ENCODE results near the gene KLF8. TPM values are rescaled to one million over a fixed set of nuclear protein-coding genes. Genes with fewer than 3 reads are reported as not detected.

The KLF8 gene
- total RNA-seq, 1 donor from 2014 or later = 17.8 TPM

DNA sequence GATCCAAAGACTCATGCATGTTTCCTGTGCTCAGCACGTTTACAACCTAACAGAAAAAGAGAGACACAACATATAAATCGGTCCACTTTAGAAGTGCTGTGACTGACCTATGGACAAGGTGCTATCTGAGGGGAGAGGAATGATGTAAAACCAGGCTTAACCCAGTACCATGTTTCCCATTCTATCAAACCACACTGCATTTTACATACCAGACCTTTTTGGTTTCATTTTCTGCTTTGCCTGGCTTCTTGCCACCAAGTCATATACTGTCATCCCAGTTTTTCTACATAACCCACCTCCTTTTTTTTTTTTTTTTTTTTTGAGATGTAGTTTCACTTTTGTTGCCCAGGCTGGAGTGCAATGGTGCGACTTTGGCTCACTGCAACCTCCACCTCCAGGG is 82.2 kb downstream of the KLF8 start:
- no peak overlapping the region for H3K4me3 Mint-ChIP-seq
- POLR2A ChIA-PET = no interaction called here
- intact Hi-C loops (cut with micrococcal nuclease) = no loop called here
- H3K36me3 Mint-ChIP-seq (ENCODE audit: low read depth) = peaks cover 5% of the 10 kb centered on the region
- H3K9me3 Mint-ChIP-seq = no peaks in the 10 kb centered on the region
- CTCF ChIA-PET = no interaction called here
- H3K27ac Mint-ChIP-seq = no peak overlapping the region
- no peak for ATAC-seq (ENCODE audit: low read depth)
- peaks cover 3% of the 10 kb centered on the region for H3K4me1 Mint-ChIP-seq
- H3K27me3 Mint-ChIP-seq = no peaks in the 10 kb centered on the region
- no peak for DNase-seq
- TF ChIP-seq, protein P1, sequence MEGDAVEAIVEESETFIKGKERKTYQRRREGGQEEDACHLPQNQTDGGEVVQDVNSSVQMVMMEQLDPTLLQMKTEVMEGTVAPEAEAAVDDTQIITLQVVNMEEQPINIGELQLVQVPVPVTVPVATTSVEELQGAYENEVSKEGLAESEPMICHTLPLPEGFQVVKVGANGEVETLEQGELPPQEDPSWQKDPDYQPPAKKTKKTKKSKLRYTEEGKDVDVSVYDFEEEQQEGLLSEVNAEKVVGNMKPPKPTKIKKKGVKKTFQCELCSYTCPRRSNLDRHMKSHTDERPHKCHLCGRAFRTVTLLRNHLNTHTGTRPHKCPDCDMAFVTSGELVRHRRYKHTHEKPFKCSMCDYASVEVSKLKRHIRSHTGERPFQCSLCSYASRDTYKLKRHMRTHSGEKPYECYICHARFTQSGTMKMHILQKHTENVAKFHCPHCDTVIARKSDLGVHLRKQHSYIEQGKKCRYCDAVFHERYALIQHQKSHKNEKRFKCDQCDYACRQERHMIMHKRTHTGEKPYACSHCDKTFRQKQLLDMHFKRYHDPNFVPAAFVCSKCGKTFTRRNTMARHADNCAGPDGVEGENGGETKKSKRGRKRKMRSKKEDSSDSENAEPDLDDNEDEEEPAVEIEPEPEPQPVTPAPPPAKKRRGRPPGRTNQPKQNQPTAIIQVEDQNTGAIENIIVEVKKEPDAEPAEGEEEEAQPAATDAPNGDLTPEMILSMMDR (IDR thresholded peaks at IDR 0.05) = no peak

DNA sequence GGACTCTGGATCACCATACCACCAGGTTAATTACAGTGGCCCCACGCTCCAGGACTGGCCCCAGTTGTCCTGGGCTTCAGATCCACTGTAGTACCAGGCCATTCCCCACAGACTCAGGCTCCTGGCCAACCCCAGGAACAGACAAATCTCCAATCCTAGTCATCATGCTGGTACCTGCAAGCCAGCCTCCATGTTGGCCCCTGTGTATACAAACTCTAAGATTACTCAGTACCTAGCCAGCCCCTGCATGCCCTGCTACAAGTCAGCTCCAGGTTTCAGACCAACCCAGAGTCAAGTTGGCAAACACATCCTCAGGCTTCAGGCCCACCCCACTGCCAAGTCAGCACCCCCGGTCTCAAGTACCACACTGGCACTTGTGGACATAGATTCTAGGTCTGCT is 85.9 kb downstream of the KLF8 start:
- intact Hi-C loops (cut with micrococcal nuclease) = no loop called here
- CTCF ChIA-PET = no interaction called here
- peaks cover 3% of the 10 kb centered on the region for H3K4me1 Mint-ChIP-seq
- POLR2A ChIA-PET = no interaction called here
- DNase-seq = no peak
- H3K9me3 Mint-ChIP-seq = peaks cover 5% of the 10 kb centered on the region
- no peak overlapping the region for H3K4me3 Mint-ChIP-seq
- no peak for ATAC-seq (ENCODE audit: low read depth)
- TF ChIP-seq, protein P1 (IDR thresholded peaks at IDR 0.05) = no peak
- no peak overlapping the region for H3K27ac Mint-ChIP-seq
- H3K36me3 Mint-ChIP-seq (ENCODE audit: low read depth) = no peaks in the 10 kb centered on the region
- H3K27me3 Mint-ChIP-seq = no peaks in the 10 kb centered on the region

DNA sequence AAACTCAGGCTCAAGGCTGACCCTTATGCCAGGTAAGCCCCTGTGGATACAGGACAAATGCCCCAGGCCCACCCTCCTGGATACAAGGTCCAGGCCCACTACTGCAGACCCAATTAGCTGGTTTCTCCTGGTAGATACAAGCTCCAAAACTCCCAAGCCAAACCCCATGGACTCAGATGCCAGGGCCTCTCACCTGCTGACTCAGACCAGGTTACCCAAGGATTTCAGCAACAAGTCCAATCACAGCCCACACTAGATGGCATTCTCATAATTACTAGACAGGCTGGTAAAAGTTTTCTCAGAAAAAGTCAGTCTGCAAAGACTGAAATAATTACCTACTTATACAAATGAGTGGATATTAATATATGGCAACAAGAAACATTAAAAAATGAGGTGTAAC is 87.0 kb downstream of the KLF8 start:
- CTCF ChIA-PET = no interaction called here
- no peak overlapping the region for H3K27ac Mint-ChIP-seq
- DNase-seq = no peak
- no peak overlapping the region for H3K4me3 Mint-ChIP-seq
- H3K36me3 Mint-ChIP-seq (ENCODE audit: low read depth) = no peaks in the 10 kb centered on the region
- TF ChIP-seq, protein P1 (IDR thresholded peaks at IDR 0.05) = no peak
- H3K9me3 Mint-ChIP-seq = peaks cover 7% of the 10 kb centered on the region
- H3K27me3 Mint-ChIP-seq = no peaks in the 10 kb centered on the region
- no peak for ATAC-seq (ENCODE audit: low read depth)
- intact Hi-C loops (cut with micrococcal nuclease) = no loop called here
- peaks cover 2% of the 10 kb centered on the region for H3K4me1 Mint-ChIP-seq
- POLR2A ChIA-PET = no interaction called here

Measured in activated B cell treated with CpG ODN at 0.5 μM for 24 hours (primary cell).